Measurements from ENCODE around the gene RAB42. TPM values are rescaled to one million over a fixed set of nuclear protein-coding genes. Genes with fewer than 3 reads are reported as not detected.

The RAB42 gene, protein sequence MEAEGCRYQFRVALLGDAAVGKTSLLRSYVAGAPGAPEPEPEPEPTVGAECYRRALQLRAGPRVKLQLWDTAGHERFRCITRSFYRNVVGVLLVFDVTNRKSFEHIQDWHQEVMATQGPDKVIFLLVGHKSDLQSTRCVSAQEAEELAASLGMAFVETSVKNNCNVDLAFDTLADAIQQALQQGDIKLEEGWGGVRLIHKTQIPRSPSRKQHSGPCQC
- total RNA-seq = 0.58 and 2.0 TPM in 2 replicates

DNA sequence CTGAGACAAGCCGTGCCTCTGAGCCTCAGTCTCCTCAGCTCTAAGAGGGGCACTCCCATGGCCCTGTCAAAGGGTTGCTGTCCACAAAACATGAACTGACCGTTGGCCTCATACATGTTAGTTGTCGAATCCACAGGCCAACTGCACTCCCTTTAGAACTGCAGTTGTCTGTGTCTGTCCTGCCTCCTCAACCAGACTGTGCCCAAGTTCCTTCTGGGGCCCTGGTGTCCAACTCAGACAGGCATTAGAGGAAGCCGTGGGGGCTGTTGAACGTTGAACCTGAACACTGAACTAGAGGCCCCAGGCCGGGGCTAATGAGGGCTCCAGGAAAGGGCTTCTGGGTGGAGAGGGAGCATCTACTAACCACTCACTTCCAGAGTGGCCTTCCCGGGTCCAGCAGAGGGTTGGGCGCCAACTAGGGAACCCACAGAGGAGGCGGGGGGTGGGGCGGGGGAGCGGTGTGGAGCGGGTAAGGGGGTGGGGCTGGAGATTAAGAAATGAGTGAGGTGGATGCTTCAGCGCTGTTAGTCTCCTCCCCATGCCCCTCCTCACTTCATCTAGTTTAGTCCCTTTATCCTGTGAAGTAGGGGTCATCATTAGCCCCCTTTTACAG lies at the start of gene RAB42:
RAB42 (plus strand) TSS at position 558 of the 613 bp plus-strand sequence. CDS start 247 bp downstream, outside the sequence.

DNA sequence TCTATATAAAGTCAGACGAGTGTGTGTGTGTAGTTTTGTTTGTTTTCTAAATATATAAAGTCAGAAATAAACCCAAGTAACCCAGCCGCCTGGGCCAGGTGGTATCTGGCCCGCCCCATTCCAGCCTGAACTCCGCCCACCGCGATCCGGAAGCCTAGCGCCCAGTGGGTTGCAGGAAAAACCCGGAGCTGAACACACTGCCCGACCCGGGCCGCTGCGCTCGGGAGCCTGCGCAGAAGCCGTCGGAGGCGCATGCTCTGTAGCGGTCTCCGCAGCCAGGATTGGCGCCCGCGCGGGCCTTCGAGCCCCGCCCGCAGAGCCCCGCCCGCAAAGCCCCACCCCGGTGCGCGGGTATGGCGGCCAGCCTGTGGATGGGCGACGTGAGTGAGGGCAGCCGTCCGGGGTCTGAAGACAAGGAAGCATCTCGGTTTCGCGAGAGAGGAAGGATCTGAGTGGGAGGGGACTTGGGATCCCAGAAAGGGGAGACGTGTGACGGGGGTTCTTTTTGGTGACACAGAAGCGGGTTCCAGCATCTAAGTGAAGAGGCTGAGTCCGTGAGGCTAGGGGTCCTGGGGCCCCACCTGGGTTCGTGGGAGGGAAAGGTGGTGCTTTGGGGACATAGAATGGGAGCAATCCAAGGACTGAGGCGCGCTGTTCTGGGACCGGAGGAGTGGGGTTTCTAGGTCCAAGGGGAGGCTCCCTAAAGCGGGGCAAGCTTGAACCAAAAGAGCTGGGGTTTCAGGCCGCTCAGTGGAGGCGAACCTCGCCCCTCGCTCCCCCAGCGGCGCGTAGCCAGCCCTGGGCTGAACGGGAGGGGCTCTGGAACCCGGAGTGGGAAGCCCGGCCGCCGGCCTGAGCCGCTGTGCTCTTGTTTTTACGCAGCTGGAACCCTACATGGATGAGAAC lies 39.1 kb upstream of the RAB42 start, which contains the start of gene TRNAU1AP:
TRNAU1AP (plus strand) TSS at position 328 of the 906 bp plus-strand sequence; CDS start at position 354, 26 bp downstream.

DNA sequence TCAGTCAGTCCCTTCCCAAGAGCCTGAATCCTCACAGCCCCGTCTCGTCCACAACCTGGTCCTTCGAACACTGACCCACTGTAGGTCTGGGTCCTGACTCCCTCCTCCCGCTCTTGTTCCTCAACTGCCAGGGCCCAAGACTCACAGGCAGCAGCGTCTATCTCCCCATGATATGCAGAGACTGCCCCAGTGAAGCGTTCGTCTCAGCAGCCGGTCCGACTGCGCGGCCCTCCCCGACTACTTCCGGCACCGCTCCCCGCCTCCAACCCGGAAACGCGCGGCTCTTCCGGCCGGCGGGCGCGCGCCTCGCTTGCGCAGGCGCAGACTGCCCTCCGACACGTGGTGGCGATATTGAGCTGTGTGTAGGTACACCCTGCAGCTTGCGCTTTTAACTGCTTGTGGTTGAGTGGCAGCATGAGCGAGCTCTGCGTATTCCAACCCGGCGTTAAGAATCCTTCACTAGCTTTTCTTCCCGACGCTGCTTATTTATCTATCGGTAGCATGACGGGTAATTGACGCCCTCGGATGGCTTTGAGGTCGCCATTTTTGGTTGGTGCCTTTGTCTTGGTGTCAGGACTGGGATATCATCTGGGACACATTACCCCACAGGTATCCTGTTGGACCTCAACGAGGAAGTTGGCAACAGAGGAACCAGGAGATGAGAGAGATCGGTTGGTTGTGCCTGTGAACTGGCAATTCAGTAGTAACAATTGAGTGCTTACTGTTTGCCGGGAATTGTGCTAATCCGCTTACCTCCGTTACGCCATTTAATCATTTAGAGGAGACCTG lies 51.0 kb downstream of the RAB42 start, which contains the start of gene TAF12:
TAF12 (minus strand) TSS at position 221 of the 789 bp plus-strand sequence. CDS start 20,986 bp downstream, outside the sequence.

Other genes starting within 250 kb of the RAB42 start
- gene PHACTR4, start 222.5 kb upstream of the RAB42 start, total RNA-seq = 3.7 and 4.4 TPM in 2 replicates
- 71.6 and 114 TPM in 2 replicates for gene RCC1, start 86.2 kb upstream of the RAB42 start, total RNA-seq
- 23.8 and 32.1 TPM in 2 replicates for gene TRNAU1AP, start 39.2 kb upstream of the RAB42 start, total RNA-seq
- gene TAF12, start 50.8 kb downstream of the RAB42 start, total RNA-seq = 43.7 and 56.9 TPM in 2 replicates
- not detected in 2 replicates for gene RNU11, start 56.3 kb downstream of the RAB42 start, total RNA-seq
- gene GMEB1, start 76.5 kb downstream of the RAB42 start, total RNA-seq = 8.7 and 14.8 TPM in 2 replicates
- gene YTHDF2, start 144.7 kb downstream of the RAB42 start, total RNA-seq = 42.0 and 74.4 TPM in 2 replicates
- not detected in 2 replicates for gene OPRD1, start 219.9 kb downstream of the RAB42 start, total RNA-seq

Data from regular cardiac myocyte (primary cell).